Measurements from ENCODE around the gene MDK. TPM values are rescaled to one million over a fixed set of nuclear protein-coding genes. Genes with fewer than 3 reads are reported as not detected.
A peak's percentile ranks its signal among the peaks of the same experiment; 100 is the strongest.

Gene MDK
- total RNA-seq, 5 donors from 2014 or later (not counting 1 experiment from before 2014, with no cell fraction given) = 5.8 to 8.6 (median 8.3) TPM

GRCh38 chr11:46345881-46346484 is 35.5 kb upstream of the MDK start:
- Mint-ChIP-seq H3K4me1 (peaks cover 81 to 87% (median 87%) of the 10 kb centered on the region in 3 donors), H3K36me3 (no peaks in the 10 kb centered on the region), H3K27ac (peak overlapping the region; percentile 88), H3K9me3 (no peaks in the 10 kb centered on the region), H3K27me3 (no peaks in the 10 kb centered on the region), H3K4me3 (peak overlapping the region; percentile 81 to 85 (median 83))
- ChIA-PET POLR2A (interaction anchor here in 1 of 2 donors (1.0 to 1.1 kb wide), 2 partner anchors 12 to 13 kb away, joined by 3 read pairs; no protein-coding TSS in a partner anchor), CTCF (interaction anchor here in 1 of 2 donors (0.6 kb wide), 1 partner anchor 11 kb away, joined by 3 read pairs; no protein-coding TSS in a partner anchor)
- H3K27me3 ChIP-seq (replicated peaks in 1 of 2; ENCODE audit: control insufficient read depth in 2 of 2, extremely low read depth in 1 of 2, insufficient read depth in 2 of 2, low read length in 1 of 2) = peaks cover 0 to 3% of the 10 kb centered on the region in 2 experiments
- H3K36me3 ChIP-seq (ENCODE audit: control insufficient read depth in 2 of 2, extremely low read depth in 1 of 2, insufficient read depth in 1 of 2, low read length in 1 of 2) = peaks cover 0 to 10% of the 10 kb centered on the region in 2 donors
- no peaks in the 10 kb centered on the region for H3K9me3 ChIP-seq
- H3K4me1 ChIP-seq (ENCODE audit: control insufficient read depth in 1 of 2, extremely low read depth in 1 of 2, insufficient read depth in 2 of 2, low read length in 2 of 2) = peaks cover 64 to 84% of the 10 kb centered on the region in 2 experiments
- ATAC-seq (replicated peaks in 1 of 4) = no peak
- H3K4me3 ChIP-seq (ENCODE audit: control insufficient read depth in 1 of 2, extremely low read depth in 1 of 2, low read length in 1 of 2) = peak overlapping the region; percentile 56 to 85
- WGBS (ENCODE audit: insufficient coverage) = 0% methylated on average over 6 of the region's 10 CpGs
- peak in 2 of 35 experiments; percentile 31 to 51 for DNase-seq
- H3K27ac ChIP-seq (ENCODE audit: low read length) = peak overlapping the region; percentile 6

GRCh38 chr11:46346886-46347636 is 34.4 kb upstream of the MDK start, which contains the start of gene DGKZ:
Gene DGKZ (plus strand): TSS chr11:46347463. CDS start chr11:46347660, 197 bp downstream.
- Histone ChIP-seq H3K36me3 (ENCODE audit: control insufficient read depth in 2 of 2, extremely low read depth in 1 of 2, insufficient read depth in 1 of 2, low read length in 1 of 2) (peaks cover 0 to 15% of the 10 kb centered on the region in 2 donors), H3K4me3 (ENCODE audit: control insufficient read depth in 1 of 2, extremely low read depth in 1 of 2, low read length in 1 of 2) (peak within 1 kb of the TSS; percentile 89 to 94), H3K9me3 (no peaks in the 10 kb centered on the region), H3K27ac (ENCODE audit: low read length) (peak within 1 kb of the TSS; percentile 63), H3K4me1 (ENCODE audit: control insufficient read depth in 1 of 2, extremely low read depth in 1 of 2, insufficient read depth in 2 of 2, low read length in 2 of 2) (peaks cover 64 to 87% of the 10 kb centered on the region in 2 experiments), H3K27me3 (replicated peaks in 1 of 2; ENCODE audit: control insufficient read depth in 2 of 2, extremely low read depth in 1 of 2, insufficient read depth in 2 of 2, low read length in 1 of 2) (peaks cover 0 to 3% of the 10 kb centered on the region in 2 experiments)
- H3K27ac Mint-ChIP-seq = peak within 1 kb of the TSS; percentile 97 to 98
- peak within 1 kb of the TSS; percentile 85 to 94 (median 91) for H3K4me3 Mint-ChIP-seq
- ATAC-seq (replicated peaks in 1 of 4) (peak; percentile 68 to 84 (median 74)), DNase-seq (peak; percentile 76 to 96 (median 86))
- no peaks in the 10 kb centered on the region for H3K9me3 Mint-ChIP-seq
- H3K4me1 Mint-ChIP-seq = peaks cover 81 to 87% (median 87%) of the 10 kb centered on the region in 3 donors
- ChIA-PET POLR2A (no interaction called here), CTCF (interaction anchor here in 1 of 2 donors (0.6 to 3.1 kb wide), 3 partner anchors 11 to 13 kb away, joined by 3 to 13 read pairs (median 3); no protein-coding TSS in a partner anchor)
- WGBS (ENCODE audit: insufficient coverage) = 3% methylated on average over 80 of the region's 80 CpGs
- no peaks in the 10 kb centered on the region for H3K27me3 Mint-ChIP-seq
- H3K36me3 Mint-ChIP-seq = no peaks in the 10 kb centered on the region

GRCh38 chr11:46347637-46348311 is 33.7 kb upstream of the MDK start:
- peak overlapping the region; percentile 63 for H3K27ac ChIP-seq (ENCODE audit: low read length)
- DNase-seq (peak in 2 of 35 experiments; percentile 30 to 36), ATAC-seq (replicated peaks in 1 of 4) (no peak)
- peak overlapping the region; percentile 89 to 94 for H3K4me3 ChIP-seq (ENCODE audit: control insufficient read depth in 1 of 2, extremely low read depth in 1 of 2, low read length in 1 of 2)
- peak overlapping the region; percentile 85 to 94 (median 91) for H3K4me3 Mint-ChIP-seq
- peaks cover 80 to 87% (median 86%) of the 10 kb centered on the region in 3 donors for H3K4me1 Mint-ChIP-seq
- H3K27me3 ChIP-seq (replicated peaks in 1 of 2; ENCODE audit: control insufficient read depth in 2 of 2, extremely low read depth in 1 of 2, insufficient read depth in 2 of 2, low read length in 1 of 2) = peaks cover 0 to 3% of the 10 kb centered on the region in 2 experiments
- WGBS (ENCODE audit: insufficient coverage) = 4% methylated on average over 60 of the region's 63 CpGs
- H3K4me1 ChIP-seq (ENCODE audit: control insufficient read depth in 1 of 2, extremely low read depth in 1 of 2, insufficient read depth in 2 of 2, low read length in 2 of 2) = peaks cover 65 to 87% of the 10 kb centered on the region in 2 experiments
- peak overlapping the region; percentile 97 to 98 for H3K27ac Mint-ChIP-seq
- H3K36me3 ChIP-seq (ENCODE audit: control insufficient read depth in 2 of 2, extremely low read depth in 1 of 2, insufficient read depth in 1 of 2, low read length in 1 of 2) = peaks cover 0 to 17% of the 10 kb centered on the region in 2 donors
- H3K36me3 Mint-ChIP-seq = no peaks in the 10 kb centered on the region
- H3K9me3 Mint-ChIP-seq = no peaks in the 10 kb centered on the region
- no peaks in the 10 kb centered on the region for H3K27me3 Mint-ChIP-seq
- POLR2A ChIA-PET = no interaction called here
- H3K9me3 ChIP-seq = no peaks in the 10 kb centered on the region
- CTCF ChIA-PET = interaction anchor here (1.2 to 3.1 kb wide), 6 partner anchors 10 to 21 kb away, joined by 3 to 13 read pairs (median 6); no protein-coding TSS in a partner anchor

- peak in 34 of 35 experiments; percentile 34 to 81 (median 56) for DNase-seq
- no peaks in the 10 kb centered on the region for H3K27me3 Mint-ChIP-seq
Observed at GRCh38 chr11:46348566-46349401, 32.7 kb upstream of the MDK start.

GRCh38 chr11:46350695-46351094 is 30.8 kb upstream of the MDK start:
- Histone ChIP-seq H3K36me3 (ENCODE audit: control insufficient read depth in 2 of 2, extremely low read depth in 1 of 2, insufficient read depth in 1 of 2, low read length in 1 of 2) (peaks cover 0 to 31% of the 10 kb centered on the region in 2 donors), H3K27me3 (replicated peaks in 1 of 2; ENCODE audit: control insufficient read depth in 2 of 2, extremely low read depth in 1 of 2, insufficient read depth in 2 of 2, low read length in 1 of 2) (peaks cover 0 to 3% of the 10 kb centered on the region in 2 experiments), H3K4me1 (ENCODE audit: control insufficient read depth in 1 of 2, extremely low read depth in 1 of 2, insufficient read depth in 2 of 2, low read length in 2 of 2) (peaks cover 59 to 92% of the 10 kb centered on the region in 2 experiments), H3K4me3 (ENCODE audit: control insufficient read depth in 1 of 2, extremely low read depth in 1 of 2, low read length in 1 of 2) (peak overlapping the region; percentile 6 to 25), H3K27ac (ENCODE audit: low read length) (peak overlapping the region; percentile 66), H3K9me3 (no peaks in the 10 kb centered on the region)
- H3K36me3 Mint-ChIP-seq = peaks cover 3% of the 10 kb centered on the region
- 60% methylated on average over 2 of the region's 3 CpGs for WGBS (ENCODE audit: insufficient coverage)
- CTCF ChIA-PET = interaction anchor here (0.5 to 2.5 kb wide), 3 partner anchors 10 to 18 kb away, joined by 3 to 18 read pairs (median 4); no protein-coding TSS in a partner anchor
- no peaks in the 10 kb centered on the region for H3K27me3 Mint-ChIP-seq
- peaks cover 76 to 84% (median 83%) of the 10 kb centered on the region in 3 donors for H3K4me1 Mint-ChIP-seq
- DNase-seq (no peak), ATAC-seq (replicated peaks in 1 of 4) (no peak)
- H3K9me3 Mint-ChIP-seq = no peaks in the 10 kb centered on the region
- POLR2A ChIA-PET = interaction anchor here in 1 of 2 donors (0.7 kb wide), 1 partner anchor 898 kb away, joined by 11 read pairs; the partner anchor contains the start of gene ACP2
- H3K4me3 Mint-ChIP-seq = peak overlapping the region; percentile 45 to 85 (median 74)
- peak overlapping the region; percentile 93 to 98 for H3K27ac Mint-ChIP-seq

More at GRCh38 chr11:46348566-46349401, 32.7 kb upstream of the MDK start:
- Histone ChIP-seq H3K9me3 (no peaks in the 10 kb centered on the region), H3K4me1 (ENCODE audit: control insufficient read depth in 1 of 2, extremely low read depth in 1 of 2, insufficient read depth in 2 of 2, low read length in 2 of 2) (peaks cover 66 to 90% of the 10 kb centered on the region in 2 experiments), H3K4me3 (ENCODE audit: control insufficient read depth in 1 of 2, extremely low read depth in 1 of 2, low read length in 1 of 2) (peak overlapping the region; percentile 89 to 94), H3K27me3 (replicated peaks in 1 of 2; ENCODE audit: control insufficient read depth in 2 of 2, extremely low read depth in 1 of 2, insufficient read depth in 2 of 2, low read length in 1 of 2) (peaks cover 0 to 3% of the 10 kb centered on the region in 2 experiments), H3K36me3 (ENCODE audit: control insufficient read depth in 2 of 2, extremely low read depth in 1 of 2, insufficient read depth in 1 of 2, low read length in 1 of 2) (peaks cover 0 to 21% of the 10 kb centered on the region in 2 donors), H3K27ac (ENCODE audit: low read length) (peak overlapping the region; percentile 63)
- H3K4me1 Mint-ChIP-seq = peaks cover 80 to 86% (median 86%) of the 10 kb centered on the region in 3 donors
- H3K36me3 Mint-ChIP-seq = no peaks in the 10 kb centered on the region
- peak overlapping the region; percentile 97 to 98 for H3K27ac Mint-ChIP-seq
- WGBS (ENCODE audit: insufficient coverage) = under 1% methylated on average over 10 of the region's 18 CpGs
- ChIA-PET CTCF (interaction anchor here (0.8 to 3.1 kb wide), 9 partner anchors 9 to 105 kb away, joined by 3 to 18 read pairs (median 5); no protein-coding TSS in a partner anchor), POLR2A (interaction anchor here (0.6 to 1.4 kb wide), 4 partner anchors 9 to 12 kb away, joined by 3 to 5 read pairs (median 4); no protein-coding TSS in a partner anchor)
- peak; percentile 29 to 62 (median 44) for ATAC-seq (replicated peaks in 1 of 4)
- H3K9me3 Mint-ChIP-seq = no peaks in the 10 kb centered on the region
- H3K4me3 Mint-ChIP-seq = peak overlapping the region; percentile 85 to 94 (median 91)
